A673 (cell line): ENCODE data around the gene PDXP. TPM values are rescaled to one million over a fixed set of nuclear protein-coding genes. Genes with fewer than 3 reads are reported as not detected.

Source experiments
- BruUV-seq: library from RNA; stranded (reverse); fragments of 400-500 nt; replicated peaks from 2 replicates; lab custom pipeline; 2021; lab: Mats Ljungman, UMichigan
- CTCF ChIA-PET: fragments of 300-600 bp; sonication (Branson Sonifier 250); formaldehyde crosslinking; loops from one replicate; lab custom pipeline; 2022; ENCODE audit warnings: antibody characterized with exemption; lab: Charles Lee
- POLR2A ChIA-PET: fragments of 300-600 bp; sonication (Branson Sonifier 250); formaldehyde crosslinking; loops from one replicate; lab custom pipeline; 2022; ENCODE audit warnings: antibody characterized with exemption; ENCODE audit not compliant: low non-redundant PET; lab: Charles Lee
- DNase-seq: peaks from one replicate; pipeline ENCODE4 v3.0.0-alpha.2; 2015; ENCODE audit warnings: low spot score
- H3K27ac ChIP-seq: fragments of 200-600 bp; sonication (generic); 2 replicates; pipeline ENCODE4 v1.5.1; 2016; ENCODE audit warnings: mixed run types, low read depth, mild to moderate bottlenecking, mixed read lengths, antibody characterized with exemption, low read length; ENCODE audit not compliant: poor library complexity, severe bottlenecking
- H3K27me3 ChIP-seq: fragments of 200-600 bp; sonication (generic); replicated peaks from 2 replicates; pipeline ENCODE4 v1.6.1; 2017; ENCODE audit warnings: mixed run types, low read depth, mild to moderate bottlenecking, mixed read lengths, antibody characterized with exemption, low read length; ENCODE audit not compliant: insufficient read depth, poor library complexity
- H3K36me3 ChIP-seq: fragments of 200-600 bp; sonication (generic); 2 replicates; pipeline ENCODE4 v1.6.1; 2016; ENCODE audit warnings: mixed run types, mild to moderate bottlenecking, mixed read lengths, antibody characterized with exemption, low read length; ENCODE audit not compliant: insufficient read depth, poor library complexity, severe bottlenecking
- H3K4me1 ChIP-seq: fragments of 200-600 bp; sonication (generic); 2 replicates; pipeline ENCODE4 v1.6.1; 2017; ENCODE audit warnings: mixed run types, mild to moderate bottlenecking, mixed read lengths, antibody characterized with exemption, low read length; ENCODE audit not compliant: insufficient read depth, poor library complexity, severe bottlenecking
- H3K4me3 ChIP-seq: fragments of 200-600 bp; sonication (generic); 2 replicates; pipeline ENCODE4 v1.5.1; 2016; ENCODE audit warnings: low read depth, mixed run types, mild to moderate bottlenecking, mixed read lengths, low read length; ENCODE audit not compliant: poor library complexity, severe bottlenecking
- H3K9me3 ChIP-seq: fragments of 200-600 bp; sonication (generic); 2 replicates; pipeline ENCODE4 v1.6.1; 2016; ENCODE audit warnings: mixed run types, low read depth, mild to moderate bottlenecking, mixed read lengths, antibody characterized with exemption, low read length; ENCODE audit not compliant: poor library complexity, severe bottlenecking
- CTCF ChIP-seq: fragments of 300-800, 200-600 bp; sonication (generic); conservative IDR thresholded peaks from 2 replicates; pipeline ENCODE4 v1.5.1; 2017; ENCODE audit warnings: low read depth, mild to moderate bottlenecking, antibody characterized with exemption, low read length, moderate library complexity, mixed read lengths
- EZH2 ChIP-seq: fragments of 200-600 bp; sonication (generic); IDR thresholded peaks from 2 replicates; pipeline ENCODE4 v1.6.1; 2017; ENCODE audit warnings: borderline replicate concordance, low read depth, mild to moderate bottlenecking, mixed read lengths, antibody characterized with exemption, low read length; ENCODE audit not compliant: poor library complexity, severe bottlenecking
- intact Hi-C: fragments of 100-400 bp; cut with micrococcal nuclease; formaldehyde crosslinking; loops from one replicate; pipeline ENCODE4 v1.10.0; 2022; ENCODE audit not compliant: unreplicated experiment
- total RNA-seq: library from RNA; stranded (reverse); gene quantifications from 2 replicates; pipeline ENCODE4 v1.2.3, GENCODE V29; 2021

PDXP gene
- total RNA-seq, 1 experiment from 2014 or later = 63.5 TPM

- POLR2A ChIA-PET = interaction anchor here (0.6 to 0.7 kb wide), 2 partner anchors 15 to 137 kb away, joined by 3 to 4 read pairs; no protein-coding TSS in a partner anchor
- intact Hi-C loops = loop anchor here (5.0 kb wide), 1 partner anchor 125 kb away; no protein-coding TSS in a partner anchor
- BruUV-seq = TSS peak; percentile 77
Observed at GRCh38 chr22:37676736-37677492, 18.4 kb downstream of the PDXP start.

GRCh38 chr22:37677493-37677974, 19.0 kb downstream of the PDXP start:
- ChIA-PET CTCF (no interaction called here), POLR2A (interaction anchor here (0.6 kb wide), 1 partner anchor 137 kb away, joined by 3 read pairs; no protein-coding TSS in a partner anchor)
- no peaks in the 10 kb centered on the region for H3K27me3 ChIP-seq
- no TSS peak for BruUV-seq
- no peak for TF ChIP-seq EZH2
- peak overlapping the region; percentile 92 for H3K27ac ChIP-seq
- no peaks in the 10 kb centered on the region for H3K9me3 ChIP-seq
- DNase-seq = no peak
- no peaks in the 10 kb centered on the region for H3K36me3 ChIP-seq
- intact Hi-C loops = loop anchor here (5.0 kb wide), 1 partner anchor 125 kb away; no protein-coding TSS in a partner anchor
- peaks cover 24% of the 10 kb centered on the region for H3K4me1 ChIP-seq
- peak overlapping the region; percentile 59 for H3K4me3 ChIP-seq

More at GRCh38 chr22:37676736-37677492, 18.4 kb downstream of the PDXP start:
- peak overlapping the region; percentile 59 for H3K4me3 ChIP-seq
- peak overlapping the region; percentile 92 for H3K27ac ChIP-seq
- peaks cover 24% of the 10 kb centered on the region for H3K4me1 ChIP-seq
- no peaks in the 10 kb centered on the region for H3K9me3 ChIP-seq
- CTCF ChIA-PET = interaction anchor here (1.4 kb wide), 1 partner anchor 34 kb away, joined by 4 read pairs; no protein-coding TSS in a partner anchor
- no peak for TF ChIP-seq CTCF
- peak; percentile 95 for DNase-seq
- no peaks in the 10 kb centered on the region for H3K36me3 ChIP-seq
- H3K27me3 ChIP-seq = no peaks in the 10 kb centered on the region

GRCh38 chr22:37678372-37678771, 19.8 kb downstream of the PDXP start:
- no peaks in the 10 kb centered on the region for H3K27me3 ChIP-seq
- TF ChIP-seq EZH2 (no peak), CTCF (no peak)
- ChIA-PET POLR2A (interaction anchor here (0.7 kb wide), 1 partner anchor 30 kb away, joined by 8 read pairs; no protein-coding TSS in a partner anchor), CTCF (no interaction called here)
- intact Hi-C loops = loop anchor here (5.0 kb wide), 1 partner anchor 124 kb away; no protein-coding TSS in a partner anchor
- peaks cover 24% of the 10 kb centered on the region for H3K4me1 ChIP-seq
- no peak overlapping the region for H3K4me3 ChIP-seq
- H3K36me3 ChIP-seq = no peaks in the 10 kb centered on the region
- no peak for DNase-seq
- H3K9me3 ChIP-seq = no peaks in the 10 kb centered on the region
- BruUV-seq = no TSS peak
- no peak overlapping the region for H3K27ac ChIP-seq
